Stimulated activated naive CD8-positive, alpha-beta T cell treated with anti-CD3 and anti-CD28 coated beads, Interleukin-15, amount 100 ng/mL, for 72 hours (primary cell): Measurements from ENCODE around the gene NCK2.

ENCODE experiments used
- ATAC-seq: fragments of 150-1000 bp; cut with Tn5 transposase; 2 replicates; pipeline ENCODE4 v1.10.0; 2021; ENCODE audit warnings: mild to moderate bottlenecking, moderate library complexity
- DNase-seq, 2 donors: peaks; one replicate each; pipeline ENCODE4 v3.0.0; 2021 to 2022
- H3K27ac Mint-ChIP-seq, 2 donors: one replicate each; pipeline ENCODE4 v1.8.0; 2022; ENCODE audit warnings: mild to moderate bottlenecking in 2 of 2, mixed read lengths in 2 of 2, moderate library complexity in 2 of 2
- H3K27me3 Mint-ChIP-seq: one replicate; pipeline ENCODE4 v1.8.0; 2022; ENCODE audit warnings: mixed read lengths
- H3K4me1 Mint-ChIP-seq: one replicate; pipeline ENCODE4 v1.8.0; 2022; ENCODE audit warnings: mild to moderate bottlenecking, mixed read lengths
- H3K4me3 Mint-ChIP-seq, 2 donors: one replicate each; pipeline ENCODE4 v1.8.0; 2022; ENCODE audit warnings: mild to moderate bottlenecking in 2 of 2, mixed read lengths in 2 of 2, moderate library complexity in 1 of 2
- H3K9me3 Mint-ChIP-seq, 2 donors: one replicate each; pipeline ENCODE4 v1.8.0; 2022; ENCODE audit warnings: mixed read lengths in 2 of 2

The NCK2 gene

GRCh38 chr2:105796791-105797190 lies 52.1 kb downstream of the NCK2 start:
- H3K27ac Mint-ChIP-seq, result peak overlapping the region; percentile 95 to 99
- no peaks in the 10 kb centered on the region for H3K27me3 Mint-ChIP-seq
- DNase-seq (no peak), ATAC-seq (peak; percentile 43)
- H3K4me3 Mint-ChIP-seq, result peak overlapping the region; percentile 80 to 82
- peaks cover 97% of the 10 kb centered on the region for H3K4me1 Mint-ChIP-seq
- H3K9me3 Mint-ChIP-seq, result no peaks in the 10 kb centered on the region

GRCh38 chr2:105797298-105797819 lies 52.6 kb downstream of the NCK2 start:
- peak overlapping the region; percentile 95 to 99 for H3K27ac Mint-ChIP-seq
- H3K27me3 Mint-ChIP-seq, result no peaks in the 10 kb centered on the region
- DNase-seq (peak; percentile 33 to 74), ATAC-seq (peak; percentile 69)
- H3K9me3 Mint-ChIP-seq, result no peaks in the 10 kb centered on the region
- peak overlapping the region; percentile 80 to 82 for H3K4me3 Mint-ChIP-seq
- peaks cover 97% of the 10 kb centered on the region for H3K4me1 Mint-ChIP-seq

DNA sequence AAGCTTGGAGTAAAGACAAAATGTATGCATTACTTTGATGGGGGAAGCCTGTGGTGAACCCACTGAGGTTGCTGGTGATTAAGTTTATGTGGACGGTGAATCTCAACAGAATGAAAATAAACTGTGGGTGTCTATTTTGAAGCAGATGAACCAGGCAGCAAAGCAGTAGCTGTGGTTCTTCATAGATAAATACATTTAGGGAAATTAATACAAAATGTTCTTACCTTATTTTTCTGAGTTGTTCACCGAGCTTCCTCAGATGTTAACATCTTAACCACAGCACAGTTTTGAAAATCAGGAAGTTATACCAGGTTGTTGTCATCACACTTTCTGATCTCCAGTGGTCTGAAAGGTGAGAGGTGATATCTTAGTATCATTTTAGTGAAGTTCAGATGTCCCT lies 53.9 kb downstream of the NCK2 start:
- no peaks in the 10 kb centered on the region for H3K9me3 Mint-ChIP-seq
- H3K27ac Mint-ChIP-seq, result peak overlapping the region; percentile 92 to 99
- ATAC-seq, result peak; percentile 39
- H3K27me3 Mint-ChIP-seq, result no peaks in the 10 kb centered on the region
- H3K4me3 Mint-ChIP-seq, result peak overlapping the region; percentile 80 to 82
- H3K4me1 Mint-ChIP-seq, result peaks cover 97% of the 10 kb centered on the region
- peak; percentile 43 to 68 for DNase-seq

- Mint-ChIP-seq H3K4me3 (peak overlapping the region; percentile 76 to 77), H3K4me1 (peaks cover 100% of the 10 kb centered on the region), H3K27ac (peak overlapping the region; percentile 57 to 83), H3K9me3 (no peaks in the 10 kb centered on the region), H3K27me3 (no peaks in the 10 kb centered on the region)
- ATAC-seq, result no peak
- peak in 1 of 2 donors; percentile 33 for DNase-seq
Measured at GRCh38 chr2:105800036-105800713, 55.5 kb downstream of the NCK2 start.

- Mint-ChIP-seq H3K27ac (peak overlapping the region; percentile 57 to 93), H3K9me3 (no peaks in the 10 kb centered on the region), H3K4me1 (peaks cover 100% of the 10 kb centered on the region), H3K4me3 (peak overlapping the region; percentile 76 to 77), H3K27me3 (no peaks in the 10 kb centered on the region)
- DNase-seq, result no peak
- ATAC-seq, result no peak
Measured at GRCh38 chr2:105800953-105801635, 56.4 kb downstream of the NCK2 start.

DNA sequence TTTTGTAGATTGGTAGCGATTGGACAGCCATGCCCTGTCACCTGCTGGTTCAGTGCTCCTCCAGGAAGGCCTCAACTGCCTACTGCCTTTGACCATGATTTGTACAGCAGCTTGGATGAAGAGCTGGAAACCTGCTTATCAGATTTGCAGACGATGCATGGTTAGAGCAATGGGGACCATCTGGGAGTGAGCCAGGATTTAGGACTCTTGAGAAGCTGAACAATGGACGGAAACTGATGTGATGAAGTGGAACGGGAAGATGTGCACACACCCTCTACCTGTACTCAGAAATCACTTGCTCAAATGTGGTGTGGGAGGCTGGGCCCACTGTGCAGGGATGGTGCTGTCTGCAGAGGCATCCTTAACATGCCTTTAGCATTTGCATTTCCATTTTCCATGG lies 57.2 kb downstream of the NCK2 start:
- Mint-ChIP-seq H3K9me3 (no peaks in the 10 kb centered on the region), H3K4me1 (peaks cover 100% of the 10 kb centered on the region), H3K4me3 (peak overlapping the region; percentile 69 to 77), H3K27ac (peak overlapping the region; percentile 81 to 93), H3K27me3 (no peaks in the 10 kb centered on the region)
- no peak for DNase-seq
- no peak for ATAC-seq

GRCh38 chr2:105802587-105802986 lies 57.9 kb downstream of the NCK2 start:
- H3K4me3 Mint-ChIP-seq, result peak overlapping the region; percentile 69 to 77
- no peaks in the 10 kb centered on the region for H3K27me3 Mint-ChIP-seq
- DNase-seq (peak; percentile 71 to 83), ATAC-seq (peak; percentile 84)
- H3K9me3 Mint-ChIP-seq, result no peaks in the 10 kb centered on the region
- H3K4me1 Mint-ChIP-seq, result peaks cover 100% of the 10 kb centered on the region
- H3K27ac Mint-ChIP-seq, result peak overlapping the region; percentile 81 to 93

GRCh38 chr2:105803337-105803736 lies 58.6 kb downstream of the NCK2 start:
- Mint-ChIP-seq H3K4me1 (peaks cover 100% of the 10 kb centered on the region), H3K4me3 (peak overlapping the region; percentile 67 to 70)
- DNase-seq, result peak in 1 of 2 donors; percentile 65

GRCh38 chr2:105803773-105804172 lies 59.1 kb downstream of the NCK2 start:
- Mint-ChIP-seq H3K4me3 (peak overlapping the region; percentile 67 to 70), H3K27me3 (no peaks in the 10 kb centered on the region), H3K4me1 (peaks cover 100% of the 10 kb centered on the region), H3K27ac (peak overlapping the region; percentile 60 to 93), H3K9me3 (peaks cover 0 to 4% of the 10 kb centered on the region in 2 donors)
- ATAC-seq, result peak; percentile 16
- no peak for DNase-seq

More at GRCh38 chr2:105803337-105803736, 58.6 kb downstream of the NCK2 start:
- H3K9me3 Mint-ChIP-seq, result no peaks in the 10 kb centered on the region
- H3K27me3 Mint-ChIP-seq, result no peaks in the 10 kb centered on the region
- ATAC-seq, result peak; percentile 68
- H3K27ac Mint-ChIP-seq, result peak overlapping the region; percentile 43 to 93

DNA sequence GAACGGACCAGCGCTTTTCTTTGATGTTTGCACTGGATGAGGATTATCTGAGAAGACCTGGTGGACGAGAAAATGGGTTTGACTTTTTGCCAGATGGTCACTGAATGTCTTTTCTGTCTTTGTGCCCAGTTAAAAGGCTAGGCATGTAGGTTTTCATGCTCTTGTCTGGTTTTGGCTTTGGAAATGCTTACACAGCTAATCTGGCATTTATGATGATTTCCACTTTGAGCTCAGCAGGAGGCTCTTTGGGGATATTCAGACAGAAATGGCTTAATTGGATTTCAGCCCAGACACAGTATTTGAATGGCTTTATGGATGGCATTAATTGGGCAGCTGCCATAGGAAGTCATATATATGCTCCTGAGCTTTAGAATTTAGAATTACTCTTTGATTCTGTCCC lies 59.6 kb downstream of the NCK2 start:
- Mint-ChIP-seq H3K4me3 (peak overlapping the region; percentile 67 to 70), H3K27me3 (no peaks in the 10 kb centered on the region), H3K9me3 (peaks cover 1 to 5% of the 10 kb centered on the region in 2 donors), H3K27ac (peak overlapping the region; percentile 60 to 93), H3K4me1 (peaks cover 100% of the 10 kb centered on the region)
- DNase-seq, result no peak
- ATAC-seq, result no peak

DNA sequence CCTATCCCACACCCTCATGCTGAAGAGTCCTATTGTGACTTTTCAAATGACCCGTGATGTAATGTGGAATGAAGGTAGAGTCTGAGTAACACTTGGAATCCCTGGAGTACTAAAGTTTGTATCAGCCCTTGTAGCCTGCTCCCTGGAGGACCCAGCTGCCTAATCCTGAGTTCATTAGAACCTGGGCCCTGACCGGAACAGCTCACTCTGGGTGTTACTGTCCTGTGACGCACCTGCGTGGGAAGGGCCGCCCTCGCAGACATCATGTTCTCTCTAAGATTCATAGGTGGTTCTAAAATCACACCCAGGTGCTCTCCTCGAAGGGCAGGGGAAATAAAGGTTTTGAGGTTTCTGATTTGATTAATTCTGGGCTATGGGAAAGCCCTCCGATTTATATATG lies 62.3 kb downstream of the NCK2 start:
- Mint-ChIP-seq H3K4me3 (peak overlapping the region in 1 of 2 donors; percentile 54), H3K9me3 (peaks cover 8 to 15% of the 10 kb centered on the region in 2 donors), H3K27ac (peak overlapping the region; percentile 58 to 77), H3K27me3 (no peaks in the 10 kb centered on the region), H3K4me1 (peaks cover 100% of the 10 kb centered on the region)
- ATAC-seq, result no peak
- no peak for DNase-seq

DNA sequence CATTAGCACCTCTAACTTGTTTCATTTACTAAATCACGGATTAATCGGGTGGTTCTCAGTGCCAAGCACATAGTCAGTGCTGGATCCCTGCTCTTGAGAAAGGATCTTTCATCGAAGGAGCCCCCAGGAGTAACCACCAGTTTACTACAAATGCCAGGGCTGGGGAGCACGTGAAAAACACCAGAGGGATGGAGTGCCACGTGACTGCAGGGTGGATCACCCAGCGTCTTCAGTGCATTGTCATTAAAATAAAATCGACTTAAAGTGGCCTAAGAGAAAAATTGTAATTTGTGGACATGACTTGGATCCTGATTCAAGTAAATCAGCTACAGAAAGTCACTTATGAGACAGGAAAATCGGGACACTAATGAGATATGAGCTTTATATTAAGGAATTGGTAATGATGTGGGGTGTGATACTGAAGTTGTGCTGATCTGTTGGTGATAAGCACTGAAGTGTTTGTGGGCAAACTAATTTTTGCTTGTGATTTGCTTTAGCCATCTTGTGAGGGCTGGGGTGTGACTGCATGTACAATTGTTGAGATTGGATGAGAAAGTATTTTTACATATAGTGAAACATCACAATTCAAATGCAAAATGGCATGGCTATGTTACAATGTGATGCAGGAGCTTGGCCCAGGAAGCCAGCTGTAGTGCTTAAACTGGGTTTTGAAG lies 63.8 kb downstream of the NCK2 start:
- no peak for DNase-seq
- Mint-ChIP-seq H3K4me3 (peak overlapping the region; percentile 37 to 49), H3K4me1 (peaks cover 99% of the 10 kb centered on the region), H3K27ac (peak overlapping the region; percentile 29 to 95), H3K27me3 (no peaks in the 10 kb centered on the region), H3K9me3 (peaks cover 8 to 15% of the 10 kb centered on the region in 2 donors)
- ATAC-seq, result no peak

- H3K27me3 Mint-ChIP-seq, result no peaks in the 10 kb centered on the region
- H3K4me3 Mint-ChIP-seq, result peak overlapping the region in 1 of 2 donors; percentile 60
- ATAC-seq (peak; percentile 91), DNase-seq (peak in 1 of 2 donors; percentile 71)
- peak overlapping the region; percentile 29 to 95 for H3K27ac Mint-ChIP-seq
- H3K4me1 Mint-ChIP-seq, result peaks cover 99% of the 10 kb centered on the region
- H3K9me3 Mint-ChIP-seq, result peaks cover 8 to 15% of the 10 kb centered on the region in 2 donors
Measured at GRCh38 chr2:105809097-105809473, 64.4 kb downstream of the NCK2 start.

- Mint-ChIP-seq H3K4me1 (peaks cover 99% of the 10 kb centered on the region), H3K27ac (peak overlapping the region; percentile 80 to 86), H3K9me3 (peaks cover 8 to 15% of the 10 kb centered on the region in 2 donors), H3K27me3 (no peaks in the 10 kb centered on the region), H3K4me3 (peak overlapping the region; percentile 55 to 60)
- ATAC-seq (no peak), DNase-seq (no peak)
Measured at GRCh38 chr2:105809723-105810122, 65.0 kb downstream of the NCK2 start.
